VCaP (cell line): ENCODE results near the gene CRKL.

Experiments
- H3K27ac ChIP-seq: fragments of 450-650 bp; 2 replicates; pipeline ENCODE4 v1.5.1; 2017
- TF ChIP-seq, protein P1 (sequence below): fragments of 450-650 bp; conservative IDR thresholded peaks from 2 replicates; pipeline ENCODE4 v1.5.1; 2017; ENCODE audit warnings: mild to moderate bottlenecking, moderate library complexity

CRKL gene

DNA sequence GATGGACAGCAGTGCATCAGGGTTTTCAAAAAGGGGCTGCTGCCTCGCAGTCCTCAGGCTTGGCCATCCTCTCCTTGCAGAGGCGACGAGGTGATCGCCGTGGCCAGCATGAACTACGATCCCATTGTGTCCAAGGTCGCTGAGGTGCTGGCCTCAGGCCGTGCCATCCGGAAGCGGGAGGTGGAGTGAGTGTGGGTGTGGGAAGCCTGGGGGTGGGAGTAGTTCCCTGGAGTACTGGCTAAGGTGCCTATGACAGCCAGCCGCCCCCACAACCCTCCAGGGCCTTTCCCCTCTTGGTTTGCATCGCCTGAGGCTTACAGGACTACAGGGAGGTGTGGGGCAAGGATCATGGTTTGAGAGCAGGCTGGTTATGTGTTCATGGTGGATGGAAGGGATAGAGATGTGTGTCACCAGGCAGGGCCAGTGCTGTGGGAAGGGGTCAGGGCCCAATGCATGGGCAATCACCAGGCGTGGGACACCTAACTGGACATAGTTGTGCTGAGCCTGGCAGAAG, 62.8 kb downstream of the CRKL start:
- no peak overlapping the region for H3K27ac ChIP-seq
- TF ChIP-seq, protein P1, sequence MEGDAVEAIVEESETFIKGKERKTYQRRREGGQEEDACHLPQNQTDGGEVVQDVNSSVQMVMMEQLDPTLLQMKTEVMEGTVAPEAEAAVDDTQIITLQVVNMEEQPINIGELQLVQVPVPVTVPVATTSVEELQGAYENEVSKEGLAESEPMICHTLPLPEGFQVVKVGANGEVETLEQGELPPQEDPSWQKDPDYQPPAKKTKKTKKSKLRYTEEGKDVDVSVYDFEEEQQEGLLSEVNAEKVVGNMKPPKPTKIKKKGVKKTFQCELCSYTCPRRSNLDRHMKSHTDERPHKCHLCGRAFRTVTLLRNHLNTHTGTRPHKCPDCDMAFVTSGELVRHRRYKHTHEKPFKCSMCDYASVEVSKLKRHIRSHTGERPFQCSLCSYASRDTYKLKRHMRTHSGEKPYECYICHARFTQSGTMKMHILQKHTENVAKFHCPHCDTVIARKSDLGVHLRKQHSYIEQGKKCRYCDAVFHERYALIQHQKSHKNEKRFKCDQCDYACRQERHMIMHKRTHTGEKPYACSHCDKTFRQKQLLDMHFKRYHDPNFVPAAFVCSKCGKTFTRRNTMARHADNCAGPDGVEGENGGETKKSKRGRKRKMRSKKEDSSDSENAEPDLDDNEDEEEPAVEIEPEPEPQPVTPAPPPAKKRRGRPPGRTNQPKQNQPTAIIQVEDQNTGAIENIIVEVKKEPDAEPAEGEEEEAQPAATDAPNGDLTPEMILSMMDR, result no peak

DNA sequence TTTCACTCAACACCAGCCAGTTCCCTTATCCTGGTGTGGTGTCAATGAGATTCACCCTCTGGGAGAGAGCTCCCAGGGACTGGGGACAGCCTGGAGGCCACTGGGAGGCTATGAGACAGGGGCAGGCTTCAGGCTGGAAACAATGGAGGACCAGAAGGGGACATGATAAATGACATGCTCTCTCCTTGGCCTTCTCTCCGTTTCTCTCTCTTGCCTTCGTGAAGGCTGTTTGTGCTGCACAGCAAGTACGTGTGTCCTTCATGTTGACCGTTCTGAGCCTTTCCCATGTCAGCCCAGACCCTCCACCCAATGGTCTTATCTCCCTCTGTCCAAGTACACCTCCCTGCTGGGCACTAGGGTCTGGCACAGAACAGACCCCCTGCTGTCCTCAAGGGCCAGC, 63.3 kb downstream of the CRKL start:
- peak overlapping the region; percentile 97; the same call in 1 of the 2 replicates for H3K27ac ChIP-seq
- TF ChIP-seq, protein P1, result no peak

DNA sequence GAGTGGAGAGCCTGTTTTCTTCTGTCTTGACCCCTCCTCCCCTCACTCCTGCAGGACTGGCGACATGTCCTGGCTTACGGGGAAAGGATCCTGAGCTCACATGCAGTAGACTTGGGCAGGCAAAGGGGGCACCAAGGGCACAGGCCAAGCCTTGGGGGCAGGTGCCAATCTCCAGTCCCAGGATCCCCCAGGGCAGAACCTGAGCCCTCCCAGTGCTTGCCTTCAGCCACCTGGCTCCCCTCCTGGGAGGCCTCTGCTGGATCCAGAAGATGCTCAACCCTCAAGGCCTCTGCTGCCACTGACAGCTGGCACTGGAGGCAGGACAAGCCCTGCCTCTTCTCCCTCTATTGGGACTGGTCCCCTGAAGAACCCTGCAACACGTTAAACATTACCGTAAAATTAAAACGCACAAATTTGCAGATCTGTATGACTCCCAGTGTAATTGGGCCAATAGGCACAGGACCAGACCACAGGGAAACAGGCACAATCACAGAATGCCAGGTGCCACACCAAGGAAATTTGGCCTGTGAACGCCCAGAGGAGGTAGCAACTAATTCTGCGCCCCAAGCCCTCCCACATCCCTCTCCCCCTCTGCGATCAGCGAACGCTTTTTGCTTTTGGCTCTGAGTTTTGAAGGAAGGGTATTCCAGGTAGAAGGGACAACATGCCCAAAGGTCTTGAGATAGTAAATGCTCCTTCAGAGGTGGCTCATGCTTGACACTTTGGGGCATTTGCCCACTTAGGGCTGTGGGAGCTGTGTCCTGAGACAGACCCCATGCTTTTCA, 63.9 kb downstream of the CRKL start:
- peak overlapping the region; percentile 97 for H3K27ac ChIP-seq
- TF ChIP-seq, protein P1, result no peak

DNA sequence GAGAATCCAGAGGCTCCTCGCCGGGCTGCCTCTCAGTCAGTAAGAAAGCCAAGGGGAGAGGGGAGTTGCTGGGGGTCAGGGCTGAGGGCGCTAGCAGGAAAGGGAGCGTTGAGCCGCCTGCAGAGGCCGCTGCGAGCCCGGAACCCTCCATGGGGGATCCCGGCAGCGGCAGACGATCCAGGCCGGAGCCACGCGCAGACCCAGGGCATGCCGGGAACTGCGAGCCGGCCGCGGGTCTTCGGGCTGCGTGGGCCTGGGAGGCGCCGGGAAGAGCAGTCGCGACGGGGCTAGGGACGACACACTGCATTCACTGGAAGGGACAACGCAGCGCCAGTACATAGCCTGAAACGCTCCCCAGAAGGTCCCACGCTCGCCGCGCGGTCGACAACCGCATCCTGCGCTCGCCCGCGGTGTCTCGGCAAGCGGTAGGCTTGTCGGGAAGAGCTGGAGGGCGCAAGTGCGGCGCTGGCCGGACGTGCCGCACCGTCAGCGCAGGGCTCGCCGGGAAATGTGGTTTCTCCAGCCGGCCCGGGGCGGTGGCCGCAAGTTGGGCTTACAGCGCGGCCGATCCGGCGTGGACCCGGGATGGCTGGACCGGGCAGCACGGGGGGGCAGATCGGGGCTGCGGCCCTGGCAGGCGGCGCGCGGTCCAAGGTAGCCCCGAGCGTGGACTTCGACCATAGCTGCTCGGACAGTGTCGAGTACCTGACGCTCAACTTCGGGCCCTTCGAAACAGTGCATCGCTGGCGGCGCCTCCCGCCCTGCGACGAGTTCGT, 64.8 kb downstream of the CRKL start, which contains the start of gene LZTR1:
TSS of gene LZTR1 (plus strand) at position 511 of the 776 bp plus-strand sequence. CDS start at position 586, 75 bp downstream.
- TF ChIP-seq, protein P1, result peak; percentile 79
- H3K27ac ChIP-seq, result peak within 1 kb of the TSS; percentile 97

DNA sequence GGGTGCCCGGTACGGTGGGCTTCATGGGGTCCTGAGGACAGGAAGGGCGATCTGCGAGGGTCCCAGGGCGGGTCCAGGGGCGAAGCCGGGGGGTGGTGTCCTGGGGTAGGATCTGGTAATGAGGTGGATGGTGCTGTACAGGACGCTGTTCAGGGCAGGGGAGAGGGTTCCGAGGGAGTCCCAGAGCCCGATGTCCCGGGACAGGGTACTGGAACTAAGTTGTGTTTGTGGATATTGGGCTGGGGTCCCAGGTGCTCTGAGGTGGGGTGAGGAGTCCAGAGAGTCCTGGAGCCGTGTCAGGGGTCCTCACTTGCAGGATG, 65.3 kb downstream of the CRKL start:
- H3K27ac ChIP-seq, result peak overlapping the region; percentile 97
- TF ChIP-seq, protein P1, result no peak

DNA sequence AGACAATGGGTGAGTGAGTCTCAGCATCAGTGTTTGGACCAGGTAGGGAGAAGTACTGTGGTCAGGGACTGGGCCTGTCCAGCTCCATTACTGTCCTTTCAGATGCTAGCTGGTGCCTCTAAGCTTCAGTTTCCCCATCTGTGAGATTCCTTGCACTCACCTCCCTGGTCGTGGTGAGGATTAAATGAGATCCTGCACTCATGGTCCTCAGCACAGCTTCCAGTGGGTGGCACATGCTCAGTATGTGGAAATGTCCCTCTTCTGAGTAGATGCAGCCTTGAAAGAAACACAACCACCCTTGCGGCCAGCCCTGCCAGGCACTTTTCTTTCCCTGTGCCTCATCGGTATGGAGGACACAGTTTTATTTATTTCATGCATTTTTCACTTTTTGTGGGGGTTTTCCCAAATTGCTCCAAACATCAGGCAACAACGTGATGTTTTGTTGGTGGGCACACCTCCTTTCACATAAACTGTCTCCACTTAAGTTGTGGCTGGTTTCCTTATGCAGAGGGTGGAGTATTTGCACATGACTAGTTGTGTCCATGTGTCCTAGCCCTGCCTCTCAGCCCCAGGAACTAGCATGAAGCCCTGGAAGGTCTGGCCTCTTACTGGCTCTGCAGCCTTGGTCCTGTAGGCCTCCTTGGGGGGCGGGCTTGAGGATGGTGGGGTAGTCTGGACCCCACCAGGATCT, 66.0 kb downstream of the CRKL start:
- TF ChIP-seq, protein P1, result no peak
- peak overlapping the region; percentile 97; the same call in 1 of the 2 replicates for H3K27ac ChIP-seq

DNA sequence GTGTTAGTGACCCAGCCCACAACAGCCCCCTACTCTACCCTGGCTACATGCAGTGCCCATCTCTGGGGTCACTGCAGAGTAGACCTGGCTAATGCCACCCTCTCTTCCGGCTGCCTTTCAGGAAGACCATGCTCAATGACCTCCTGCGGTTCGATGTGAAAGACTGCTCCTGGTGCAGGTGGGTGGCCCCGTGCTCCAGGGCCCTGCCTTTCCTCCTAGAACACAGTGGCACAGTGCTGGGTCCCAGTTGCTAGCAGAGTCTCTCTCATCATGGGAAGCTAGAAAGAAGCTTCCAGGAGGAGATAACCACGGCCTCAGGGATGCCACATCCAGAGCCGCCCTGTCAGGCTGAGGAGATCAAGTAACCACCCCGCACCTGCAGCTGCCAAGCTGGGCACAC, 68.5 kb downstream of the CRKL start:
- TF ChIP-seq, protein P1, result no peak
- no peak overlapping the region for H3K27ac ChIP-seq
